SJSA1 (cell line): Measurements from ENCODE around the gene PPP2R5C. TPM values are rescaled to one million over a fixed set of nuclear protein-coding genes. Genes with fewer than 3 reads are reported as not detected.

ENCODE experiments used
- DNase-seq, 2 experiments: peaks; one replicate each; pipeline ENCODE4 v3.0.0-alpha.2; 2015 to 2020; ENCODE audit warnings: low spot score in 2 of 2, low read depth in 1 of 2
- H3K27ac ChIP-seq: fragments of 250-450 bp; sonication (Bioruptor Pico); 2 replicates; pipeline ENCODE4 v1.5.1; 2020; ENCODE audit warnings: mild to moderate bottlenecking, moderate library complexity
- H3K27me3 ChIP-seq: fragments of 250-450 bp; sonication (Bioruptor Pico); replicated peaks from 2 replicates; pipeline ENCODE4 v1.5.1; 2020; ENCODE audit warnings: mild to moderate bottlenecking, moderate library complexity
- H3K36me3 ChIP-seq: fragments of 250-450 bp; sonication (Bioruptor Pico); 2 replicates; pipeline ENCODE4 v1.5.1; 2020; ENCODE audit warnings: mild to moderate bottlenecking
- H3K4me1 ChIP-seq: fragments of 250-450 bp; sonication (Bioruptor Pico); replicated peaks from 2 replicates; pipeline ENCODE4 v1.6.1; 2021; ENCODE audit warnings: mild to moderate bottlenecking
- H3K4me3 ChIP-seq: fragments of 250-450 bp; sonication (Bioruptor Pico); 2 replicates; pipeline ENCODE4 v1.5.1; 2020; ENCODE audit warnings: mild to moderate bottlenecking
- H3K9me3 ChIP-seq: fragments of 250-450 bp; sonication (Bioruptor Pico); replicated peaks from 2 replicates; pipeline ENCODE4 v1.5.1; 2020; ENCODE audit warnings: mild to moderate bottlenecking
- total RNA-seq: library from RNA; depleted of rRNA; stranded (reverse); fragments of >200 nt; shearing (Covaris generic); gene quantifications from 2 replicates; pipeline ENCODE4 v1.2.3, GENCODE V29; 2014

PPP2R5C gene
- total RNA-seq, 1 experiment from 2014 or later, result 81.1 TPM

DNA sequence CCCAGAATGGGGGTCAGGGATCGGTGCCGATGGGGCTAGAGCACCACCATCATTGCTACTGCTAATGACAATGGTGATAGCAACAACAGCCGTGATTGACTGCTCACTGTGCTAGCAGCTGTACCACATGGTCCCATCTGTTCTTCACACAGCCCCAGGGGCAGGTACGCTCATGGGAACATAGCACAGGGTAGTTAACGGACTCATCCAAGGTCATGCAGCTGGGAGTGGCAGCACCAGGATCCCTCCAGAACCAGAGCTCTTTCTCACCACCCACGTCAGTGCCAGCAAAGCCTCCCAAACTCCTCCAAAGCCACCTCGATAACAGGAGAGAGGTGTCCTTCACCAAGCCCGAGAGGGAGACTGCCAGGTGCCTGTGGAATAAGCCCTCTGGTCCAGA, 191.6 kb downstream of the PPP2R5C start:
- no peak overlapping the region for H3K27ac ChIP-seq
- H3K36me3 ChIP-seq, result no peaks in the 10 kb centered on the region
- H3K4me3 ChIP-seq, result no peak overlapping the region
- no peaks in the 10 kb centered on the region for H3K27me3 ChIP-seq
- H3K9me3 ChIP-seq, result no peaks in the 10 kb centered on the region
- no peak for DNase-seq
- peaks cover 10% of the 10 kb centered on the region for H3K4me1 ChIP-seq

DNA sequence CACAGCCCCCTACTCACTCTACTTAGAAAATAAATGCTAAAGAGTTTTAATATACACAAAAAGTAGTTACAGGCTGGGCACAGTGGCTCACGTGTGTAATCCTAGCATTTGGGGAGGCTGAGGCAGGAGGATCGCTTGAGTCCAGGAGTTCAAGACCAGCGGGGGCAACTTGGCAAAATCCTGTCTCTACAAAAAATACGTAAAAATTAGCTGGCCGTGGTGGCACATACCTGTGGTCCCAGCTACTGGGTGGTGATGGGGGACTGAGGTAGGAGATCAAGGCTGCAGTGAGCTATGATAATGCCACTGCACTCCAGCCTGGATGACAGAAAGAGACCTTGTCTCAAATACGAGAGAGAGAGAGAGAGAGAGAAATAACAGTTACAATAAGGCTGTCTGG, 193.0 kb downstream of the PPP2R5C start:
- peaks cover under 1% of the 10 kb centered on the region; the same call in 1 of the 2 replicates for H3K4me1 ChIP-seq
- H3K36me3 ChIP-seq, result no peaks in the 10 kb centered on the region
- H3K9me3 ChIP-seq, result no peaks in the 10 kb centered on the region
- DNase-seq, result no peak
- no peak overlapping the region for H3K4me3 ChIP-seq
- H3K27me3 ChIP-seq, result no peaks in the 10 kb centered on the region
- no peak overlapping the region for H3K27ac ChIP-seq

DNA sequence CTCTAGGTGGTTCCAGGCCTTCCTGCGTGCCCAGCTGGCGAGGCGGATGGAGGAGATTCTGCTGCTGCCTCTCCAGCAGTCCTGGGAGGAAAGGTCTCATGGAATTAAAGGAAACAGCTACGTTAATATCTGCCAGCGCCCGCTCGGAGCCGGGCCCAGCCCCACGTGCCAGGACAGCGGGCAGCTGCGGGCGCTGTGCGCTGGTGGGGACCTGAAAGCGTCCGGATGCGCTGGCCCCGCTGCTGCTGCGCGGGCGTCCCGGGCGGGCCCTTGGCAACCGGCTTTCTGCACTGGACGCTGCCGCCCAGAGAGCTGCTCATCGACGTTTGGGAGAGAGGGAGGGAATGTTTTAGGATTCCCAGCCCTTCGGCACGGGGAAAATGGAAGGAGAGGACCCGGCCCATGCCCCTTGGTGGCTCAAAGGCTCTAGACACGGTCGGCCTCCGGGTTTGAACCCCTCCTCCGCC, 194.2 kb downstream of the PPP2R5C start:
- H3K4me3 ChIP-seq, result no peak overlapping the region
- H3K36me3 ChIP-seq, result no peaks in the 10 kb centered on the region
- H3K27me3 ChIP-seq, result no peaks in the 10 kb centered on the region
- DNase-seq, result no peak
- H3K4me1 ChIP-seq, result no peaks in the 10 kb centered on the region
- H3K9me3 ChIP-seq, result no peaks in the 10 kb centered on the region
- H3K27ac ChIP-seq, result no peak overlapping the region

DNA sequence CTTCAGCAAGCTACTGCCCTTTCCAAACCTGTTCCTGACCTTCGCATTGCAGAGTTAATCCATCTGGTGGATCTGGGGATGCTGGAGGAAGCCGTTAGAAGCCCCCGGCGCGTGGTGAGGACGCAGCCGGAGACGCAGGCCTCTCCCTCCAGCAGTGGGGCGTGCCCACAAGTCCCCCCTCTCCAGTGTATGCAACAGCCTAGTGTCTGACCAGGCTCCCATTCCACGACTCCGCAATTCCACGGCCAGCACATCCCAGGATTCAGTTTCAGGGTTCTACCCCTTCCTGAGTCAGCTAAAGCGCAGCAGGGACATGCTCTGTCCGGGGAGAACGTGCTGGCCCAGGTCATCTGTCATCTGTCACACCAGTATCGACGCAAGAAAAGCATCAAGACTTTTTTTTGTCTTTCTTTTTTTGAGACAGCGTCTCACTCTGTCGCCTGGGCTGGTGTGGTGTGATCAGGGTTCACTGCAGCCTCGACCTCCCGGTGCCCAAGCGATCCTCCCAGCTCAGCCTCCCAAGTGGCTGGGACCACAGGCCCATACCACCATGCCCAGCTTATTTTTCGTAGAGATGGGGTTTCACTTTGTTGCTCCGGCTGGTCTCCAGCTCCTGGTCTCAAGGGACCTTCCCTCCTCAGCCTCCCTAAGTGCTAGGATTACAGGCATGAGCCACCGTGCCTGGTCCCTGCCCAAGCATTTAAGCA, 194.8 kb downstream of the PPP2R5C start:
- Histone ChIP-seq H3K36me3 (no peaks in the 10 kb centered on the region), H3K27ac (no peak overlapping the region), H3K4me3 (no peak overlapping the region), H3K9me3 (no peaks in the 10 kb centered on the region), H3K4me1 (peaks cover 3% of the 10 kb centered on the region), H3K27me3 (no peaks in the 10 kb centered on the region)
- DNase-seq, result no peak

DNA sequence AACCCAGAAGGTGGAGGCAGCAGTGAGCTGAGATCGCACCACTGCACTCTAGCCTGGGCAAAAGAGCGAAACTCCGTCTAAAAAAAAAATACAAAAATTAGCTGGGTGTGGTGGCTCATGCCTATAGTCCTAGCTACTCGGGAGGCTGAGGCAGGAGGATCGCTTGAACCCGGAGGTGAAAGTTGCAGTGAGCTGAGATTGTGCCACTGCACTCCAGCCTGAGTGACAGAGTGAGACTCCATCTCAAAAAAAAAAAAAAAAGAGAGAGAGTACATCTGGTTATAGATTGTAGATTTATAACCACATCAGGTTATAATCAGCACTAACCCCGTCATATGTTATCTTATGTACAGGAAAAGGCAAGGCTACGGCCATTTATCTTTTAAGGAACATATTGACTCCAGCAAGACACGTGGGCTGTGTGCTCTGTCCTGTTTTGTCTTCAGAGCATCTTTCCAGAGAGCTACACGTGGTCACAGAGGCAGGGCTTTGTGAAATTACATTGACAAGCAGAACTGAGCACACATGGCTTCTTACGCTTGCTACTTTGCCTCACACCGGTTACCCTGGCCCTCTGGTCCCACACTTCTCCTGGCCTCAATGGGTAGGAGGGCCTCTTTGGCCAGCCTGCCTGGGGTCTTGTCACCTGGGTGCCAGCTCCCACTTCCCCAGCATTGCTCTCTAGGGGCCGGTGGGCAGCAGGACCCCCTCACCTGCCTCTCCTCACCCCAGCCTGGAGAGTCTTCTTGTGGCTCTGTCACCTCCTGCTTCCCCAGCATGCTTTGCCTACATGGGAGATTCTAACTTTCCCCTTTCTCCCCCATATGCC, 196.1 kb downstream of the PPP2R5C start:
- Histone ChIP-seq H3K27ac (no peak overlapping the region), H3K9me3 (no peaks in the 10 kb centered on the region), H3K36me3 (no peaks in the 10 kb centered on the region), H3K4me1 (peaks cover 12% of the 10 kb centered on the region), H3K27me3 (no peaks in the 10 kb centered on the region), H3K4me3 (no peak overlapping the region)
- DNase-seq, result peak in 1 of 2 experiments; percentile 31

DNA sequence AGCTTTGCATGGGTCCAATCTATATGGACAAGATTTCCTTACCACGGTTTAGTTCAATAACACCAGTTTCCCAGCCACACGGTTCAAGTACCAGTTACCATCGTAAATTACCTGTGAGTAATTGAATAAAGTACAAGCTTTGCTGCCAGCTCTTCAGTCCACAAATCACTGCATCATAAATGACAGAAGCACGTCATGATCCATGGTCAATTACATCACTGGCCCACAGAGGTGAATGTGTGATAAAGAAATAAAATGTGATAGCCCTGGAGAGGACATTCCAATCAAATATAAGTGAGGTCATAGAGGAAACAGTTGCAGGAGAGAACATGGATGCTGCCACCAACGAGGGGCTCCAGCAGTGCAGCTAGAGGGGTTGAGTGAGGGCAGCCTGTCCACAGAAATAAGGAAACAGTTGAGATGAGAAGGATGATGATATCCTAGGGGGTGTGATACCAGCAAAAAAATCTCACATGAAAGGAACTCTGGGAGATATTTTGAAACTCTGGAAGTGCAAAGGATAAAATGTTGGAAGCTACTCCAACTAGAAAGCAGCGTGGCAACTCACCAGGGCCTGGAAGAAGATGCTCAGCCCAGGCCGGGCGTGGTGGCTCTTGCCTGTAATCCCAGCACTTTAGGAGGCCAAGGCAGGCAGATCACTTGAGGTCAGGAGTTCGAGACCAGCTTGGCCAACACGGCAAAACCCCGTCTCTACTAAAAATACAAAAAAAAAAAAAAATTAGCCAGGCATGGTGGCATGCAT, 197.1 kb downstream of the PPP2R5C start:
- H3K4me1 ChIP-seq, result peaks cover 17% of the 10 kb centered on the region
- peak in 1 of 2 experiments; percentile 7 for DNase-seq
- no peak overlapping the region for H3K27ac ChIP-seq
- no peaks in the 10 kb centered on the region for H3K36me3 ChIP-seq
- H3K9me3 ChIP-seq, result no peaks in the 10 kb centered on the region
- H3K27me3 ChIP-seq, result no peaks in the 10 kb centered on the region
- no peak overlapping the region for H3K4me3 ChIP-seq

DNA sequence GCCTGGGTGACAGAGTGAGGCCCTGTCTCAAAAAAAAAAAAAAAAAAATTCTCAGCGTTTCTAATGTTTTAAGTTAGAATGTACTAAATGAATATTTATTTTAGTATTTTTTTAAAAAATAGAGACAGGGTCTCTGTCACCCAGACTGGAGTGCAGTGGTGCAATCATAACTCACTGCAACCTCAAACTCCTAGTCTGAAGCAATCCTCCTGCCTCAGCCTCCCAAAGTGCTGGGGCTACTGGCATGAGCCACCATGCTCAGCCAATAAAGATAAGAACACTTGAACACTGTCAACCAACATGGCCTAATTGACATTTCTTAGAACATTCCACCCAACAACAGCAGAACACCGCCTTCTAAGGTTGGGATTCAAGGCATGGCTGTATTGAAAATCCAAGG, 197.8 kb downstream of the PPP2R5C start:
- H3K4me3 ChIP-seq, result no peak overlapping the region
- DNase-seq, result no peak
- H3K27ac ChIP-seq, result no peak overlapping the region
- no peaks in the 10 kb centered on the region for H3K9me3 ChIP-seq
- peaks cover 21% of the 10 kb centered on the region for H3K4me1 ChIP-seq
- H3K27me3 ChIP-seq, result no peaks in the 10 kb centered on the region
- H3K36me3 ChIP-seq, result no peaks in the 10 kb centered on the region

DNA sequence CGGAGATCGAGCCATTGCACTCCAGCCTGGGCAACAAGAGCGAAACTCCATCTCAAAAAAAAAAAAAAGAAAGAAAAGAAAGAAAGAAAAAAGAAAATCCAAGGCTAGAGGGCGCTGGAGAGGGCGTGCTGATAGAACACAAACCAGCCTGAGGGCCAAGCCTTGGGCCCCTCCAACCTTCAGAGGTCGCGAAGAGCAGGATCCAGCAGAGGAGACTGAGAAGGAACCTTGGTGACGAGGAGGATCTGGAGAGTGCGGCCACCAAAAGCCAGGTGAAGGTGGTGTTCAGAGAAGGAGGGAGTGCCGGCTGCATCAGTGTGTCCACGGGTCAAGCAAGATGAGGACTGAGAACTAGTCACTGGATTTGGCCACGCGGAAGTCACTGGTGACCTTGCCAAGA, 198.7 kb downstream of the PPP2R5C start:
- Histone ChIP-seq H3K4me1 (peaks cover 24% of the 10 kb centered on the region), H3K27ac (no peak overlapping the region), H3K27me3 (no peaks in the 10 kb centered on the region), H3K4me3 (no peak overlapping the region), H3K36me3 (peaks cover 9% of the 10 kb centered on the region), H3K9me3 (no peaks in the 10 kb centered on the region; the same call in 1 of the 2 replicates)
- DNase-seq, result peak in 1 of 2 experiments; percentile 26

DNA sequence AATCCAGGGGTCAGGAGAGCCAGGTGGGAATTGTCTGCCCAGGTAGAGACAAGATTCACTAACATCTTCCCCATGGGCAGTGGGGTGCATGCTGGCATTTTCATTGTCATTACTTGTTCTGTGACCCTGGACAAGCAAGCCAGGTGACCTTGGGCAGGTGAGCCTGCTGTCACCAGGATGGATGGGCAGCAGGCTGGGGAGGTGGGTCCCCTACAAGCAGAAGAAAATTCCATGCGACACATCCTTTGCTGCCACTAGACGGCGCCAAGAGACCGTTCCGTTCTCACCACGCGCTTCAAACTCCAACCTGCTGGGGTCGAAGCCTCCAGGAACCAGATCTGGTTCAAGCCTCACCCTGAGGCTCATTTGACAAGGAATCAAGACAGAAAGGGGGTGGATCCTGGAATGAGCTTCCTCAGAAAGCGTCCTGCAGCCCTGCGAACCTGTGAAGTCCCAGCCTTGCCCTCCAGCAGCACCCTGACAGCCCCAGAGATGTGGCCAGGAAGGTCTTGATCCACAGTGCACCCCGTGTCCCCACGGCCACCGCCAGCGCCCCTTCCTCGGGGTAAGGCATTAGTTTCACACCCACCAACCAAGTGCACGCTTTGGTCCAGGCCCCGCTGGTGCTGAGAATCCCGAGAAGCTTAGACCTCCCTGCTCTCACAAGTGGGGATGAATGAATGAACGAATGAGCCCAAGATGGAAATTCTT, 199.7 kb downstream of the PPP2R5C start:
- Histone ChIP-seq H3K9me3 (no peaks in the 10 kb centered on the region; the same call in 1 of the 2 replicates), H3K4me3 (no peak overlapping the region), H3K36me3 (peaks cover 16% of the 10 kb centered on the region), H3K4me1 (peaks cover 27% of the 10 kb centered on the region), H3K27me3 (no peaks in the 10 kb centered on the region), H3K27ac (no peak overlapping the region)
- peak; percentile 52 to 74 for DNase-seq

DNA sequence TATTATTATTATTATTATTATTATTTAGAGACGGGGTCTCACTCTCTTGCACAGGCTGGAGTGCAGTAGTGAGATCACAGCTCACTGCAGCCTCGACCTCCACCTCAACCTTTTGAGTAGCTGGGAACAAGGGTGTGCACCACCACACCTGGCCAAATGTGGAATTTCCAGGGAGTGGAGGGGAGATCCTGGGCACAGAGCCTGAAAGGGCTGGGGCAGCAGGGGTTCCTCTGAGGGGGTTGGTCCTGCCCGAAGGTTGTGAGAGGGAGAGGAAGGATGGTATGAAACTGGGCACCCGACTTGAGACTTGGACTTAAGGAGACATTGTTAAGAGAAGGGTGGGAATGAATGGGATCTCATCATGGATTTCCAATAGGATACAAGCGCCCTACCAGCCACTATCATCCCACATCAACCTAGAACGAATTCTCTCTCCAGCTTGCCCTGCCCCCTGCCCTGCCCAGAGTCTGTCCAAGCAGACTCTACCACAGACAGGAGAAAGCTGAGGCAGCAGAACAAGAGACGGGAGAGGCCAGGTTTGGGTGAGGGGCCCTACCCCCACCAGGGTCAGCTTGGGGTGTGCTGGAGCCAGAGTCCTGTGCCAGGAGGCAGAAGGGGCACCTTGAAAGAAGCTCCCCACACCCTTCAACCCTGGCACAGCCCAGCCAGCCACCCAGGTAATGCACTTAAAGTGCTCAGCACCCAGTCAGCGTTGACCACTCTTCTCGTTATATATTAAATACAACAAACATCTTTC, 200.4 kb downstream of the PPP2R5C start:
- Histone ChIP-seq H3K4me3 (no peak overlapping the region), H3K27me3 (no peaks in the 10 kb centered on the region), H3K9me3 (no peaks in the 10 kb centered on the region; the same call in 1 of the 2 replicates), H3K27ac (peak overlapping the region; percentile 17; the same call in 1 of the 2 replicates), H3K4me1 (peaks cover 33% of the 10 kb centered on the region), H3K36me3 (peaks cover 16% of the 10 kb centered on the region)
- DNase-seq, result no peak

DNA sequence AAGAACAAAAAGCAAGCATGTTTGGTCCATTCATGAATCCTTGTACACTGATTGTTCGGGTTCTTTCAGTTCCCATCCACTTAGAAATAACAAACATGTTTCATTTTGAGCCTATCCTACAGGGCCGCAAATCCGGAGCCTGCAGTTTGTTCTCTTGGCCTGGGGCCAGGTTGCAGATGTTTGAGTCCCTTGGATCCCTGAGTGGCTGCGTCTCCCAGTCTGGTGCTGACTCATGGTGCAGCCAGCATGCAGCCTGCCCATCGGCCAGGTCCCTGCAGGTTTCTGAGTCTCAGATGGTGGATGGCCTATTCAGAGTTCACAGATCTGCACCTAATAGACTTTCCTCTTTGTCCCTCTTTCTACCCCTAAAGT, 201.0 kb downstream of the PPP2R5C start:
- Histone ChIP-seq H3K9me3 (no peaks in the 10 kb centered on the region; the same call in 1 of the 2 replicates), H3K36me3 (peaks cover 16% of the 10 kb centered on the region), H3K4me3 (no peak overlapping the region), H3K27ac (peak overlapping the region; percentile 17), H3K4me1 (peaks cover 36% of the 10 kb centered on the region), H3K27me3 (no peaks in the 10 kb centered on the region)
- peak; percentile 68 to 93 for DNase-seq

DNA sequence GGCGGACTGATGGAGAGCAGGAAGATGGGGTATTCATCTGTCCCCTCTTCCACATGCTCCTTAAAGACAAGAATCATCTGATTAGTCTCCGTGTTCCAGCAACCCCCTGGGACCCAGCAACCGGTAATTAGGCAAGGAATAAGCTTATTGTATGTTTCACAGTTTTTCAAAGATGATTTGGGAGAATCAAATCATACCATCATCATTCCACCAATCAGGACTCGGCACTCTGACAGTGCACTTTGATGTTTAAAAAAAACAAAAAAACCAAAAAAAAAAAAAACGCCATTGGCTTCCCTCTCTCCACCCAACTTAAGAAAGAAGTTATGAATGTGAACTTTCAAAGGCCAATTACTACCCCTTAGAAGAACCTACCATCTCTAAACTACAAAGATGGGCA, 201.5 kb downstream of the PPP2R5C start:
- H3K4me1 ChIP-seq, result peaks cover 36% of the 10 kb centered on the region
- H3K27me3 ChIP-seq, result no peaks in the 10 kb centered on the region
- no peaks in the 10 kb centered on the region; the same call in 1 of the 2 replicates for H3K9me3 ChIP-seq
- peak overlapping the region; percentile 14; the same call in 1 of the 2 replicates for H3K27ac ChIP-seq
- H3K36me3 ChIP-seq, result peaks cover 21% of the 10 kb centered on the region
- no peak overlapping the region for H3K4me3 ChIP-seq
- DNase-seq, result no peak
